OCI-M2 (cell line): ENCODE results near the gene PTPN11.
"Not testable (repeated sequence)": the region's sequence is repeated elsewhere in the genome, so short reads cannot be mapped to it uniquely, and the experiment has no call there.

Experiments
- DNase-seq: peaks from one replicate; lab custom pipeline; 2025; ENCODE audit not compliant: unreplicated experiment; lab: John Stamatoyannopoulos, UW

PTPN11 gene

DNA sequence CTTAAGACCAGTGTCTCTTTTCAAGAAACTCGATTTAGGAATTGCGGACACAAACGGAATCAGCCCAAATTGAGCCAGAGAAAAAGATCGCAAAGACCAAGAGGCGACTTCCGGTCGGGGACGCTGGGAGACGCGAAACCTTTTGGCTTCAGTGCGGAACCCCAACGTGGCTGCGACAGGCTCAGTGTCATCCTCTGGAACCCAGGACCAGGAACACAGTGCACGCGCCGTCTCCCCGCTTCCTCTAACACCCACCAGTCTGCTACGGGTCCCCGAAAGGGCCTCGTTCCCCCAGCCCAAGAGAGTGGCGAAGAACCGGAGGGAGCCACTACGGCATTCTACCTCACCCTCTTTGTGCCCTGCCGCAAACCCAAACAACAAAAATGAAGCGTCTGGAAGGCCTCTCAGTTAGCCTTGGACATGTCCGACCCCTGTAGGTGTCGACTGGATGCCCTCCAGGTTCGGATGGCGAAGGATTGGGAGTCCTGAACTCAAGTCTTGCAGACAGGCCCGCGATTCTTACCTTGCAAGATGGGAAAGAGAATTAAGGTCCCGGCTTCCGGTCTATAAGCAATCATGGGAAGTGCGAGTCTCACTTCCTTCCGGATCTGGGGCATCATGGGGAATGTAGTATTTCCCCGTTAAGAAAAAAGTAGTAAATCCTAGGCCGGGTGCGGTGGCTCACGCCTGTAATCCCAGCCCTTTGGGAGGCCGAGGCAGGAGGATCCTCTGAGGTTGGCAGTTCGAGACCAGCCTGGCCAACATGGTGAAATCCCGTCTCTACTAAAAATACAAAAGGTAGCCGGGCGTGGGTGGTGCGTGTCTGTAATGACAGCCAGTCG, 9.5 kb upstream of the PTPN11 start, which contains the start of gene RPL6:
TSS of gene RPL6 (minus strand) at position 542 of the 842 bp plus-strand sequence. CDS start 949 bp downstream, outside the sequence.
- no peak for DNase-seq

DNA sequence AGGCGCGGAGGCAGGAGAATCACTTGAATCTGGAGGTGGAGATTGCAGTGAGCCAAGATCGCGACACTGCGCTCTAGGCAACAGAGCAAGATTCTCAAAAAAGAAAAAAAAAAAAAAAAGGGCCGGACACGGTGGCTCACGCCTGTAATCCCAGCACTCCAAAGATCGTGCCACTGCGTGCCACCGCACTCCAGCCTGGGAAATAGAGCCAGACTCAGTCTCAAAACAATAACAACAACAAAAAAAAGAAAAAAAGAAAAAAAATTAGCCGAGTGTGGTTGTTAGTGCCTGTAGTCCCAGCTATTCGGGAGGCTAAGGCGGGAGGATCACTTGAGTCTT, 8.9 kb upstream of the PTPN11 start:
- DNase-seq, result no peak

DNA sequence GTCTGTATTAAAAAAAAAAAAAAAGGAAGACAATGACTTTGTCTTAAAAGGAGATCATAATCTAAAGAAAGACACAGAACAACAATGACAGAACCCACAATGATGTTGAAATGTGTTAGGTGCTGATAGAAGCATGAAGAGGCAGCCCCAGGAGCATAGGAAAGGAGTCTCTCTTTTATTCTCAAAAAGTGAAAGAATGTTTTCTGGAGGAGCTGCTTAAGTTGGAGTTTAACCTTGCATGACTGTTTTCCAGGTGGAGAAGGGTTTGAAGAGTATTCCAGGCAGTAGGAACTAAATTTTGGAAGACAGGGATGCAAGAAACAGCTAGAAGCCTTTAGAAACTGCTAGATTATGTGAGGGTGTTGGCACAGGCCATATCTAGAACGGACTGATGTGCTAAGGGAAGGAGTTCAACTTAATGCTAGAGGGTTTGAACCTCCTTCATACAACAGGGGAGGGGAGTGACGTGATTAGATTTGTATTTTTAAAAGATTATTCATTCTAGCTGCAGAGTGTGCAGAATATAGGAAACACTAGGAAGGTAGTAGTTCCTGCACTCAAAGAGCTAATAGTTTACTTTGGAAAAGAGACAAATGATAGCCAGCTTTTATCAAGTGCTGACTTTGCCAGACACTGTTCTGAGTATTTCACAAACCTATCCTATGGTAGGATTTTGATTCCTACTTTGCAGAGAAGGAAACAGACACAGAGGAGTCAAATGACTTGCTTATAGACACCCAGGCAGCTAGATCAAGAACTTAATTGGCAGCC, 4.7 kb upstream of the PTPN11 start:
- DNase-seq, result no peak

DNA sequence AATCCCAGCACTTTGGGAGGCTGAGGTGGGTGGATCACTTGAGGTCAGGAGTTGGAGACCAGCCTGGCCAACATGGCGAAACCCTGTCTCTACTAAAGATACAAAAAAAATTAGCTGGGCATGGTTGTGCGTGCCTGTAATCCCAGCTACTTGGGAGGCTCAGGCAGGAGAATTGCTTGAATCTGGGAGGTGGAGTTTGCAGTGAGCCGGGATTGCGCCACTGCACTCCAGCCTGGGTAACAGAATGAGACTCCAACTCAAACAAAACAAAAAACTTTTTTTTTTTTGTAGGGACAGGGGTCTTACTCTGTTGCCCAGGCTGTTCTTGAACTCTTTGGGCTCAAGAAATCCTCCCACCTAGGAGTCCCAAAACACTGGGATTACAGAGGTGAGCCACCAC, 3.3 kb upstream of the PTPN11 start:
- DNase-seq, result not testable (repeated sequence)

DNA sequence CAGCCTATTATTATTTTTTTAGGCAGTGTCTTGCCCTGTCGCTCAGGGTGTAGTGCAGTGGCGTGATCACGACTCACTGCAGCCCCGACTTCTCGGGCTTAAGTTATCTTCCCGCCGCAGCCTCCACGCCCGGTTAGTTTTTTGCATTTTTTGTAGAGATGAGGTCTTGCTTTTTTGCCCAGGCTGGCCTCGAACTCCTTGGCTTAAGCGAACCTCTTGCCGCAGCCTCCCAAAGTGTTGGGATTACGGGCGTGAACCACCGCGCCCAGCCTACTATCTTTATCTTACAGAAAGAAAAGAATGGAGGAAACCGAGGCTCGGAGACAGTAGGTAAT, 507 bp upstream of the PTPN11 start:
- no peak for DNase-seq

DNA sequence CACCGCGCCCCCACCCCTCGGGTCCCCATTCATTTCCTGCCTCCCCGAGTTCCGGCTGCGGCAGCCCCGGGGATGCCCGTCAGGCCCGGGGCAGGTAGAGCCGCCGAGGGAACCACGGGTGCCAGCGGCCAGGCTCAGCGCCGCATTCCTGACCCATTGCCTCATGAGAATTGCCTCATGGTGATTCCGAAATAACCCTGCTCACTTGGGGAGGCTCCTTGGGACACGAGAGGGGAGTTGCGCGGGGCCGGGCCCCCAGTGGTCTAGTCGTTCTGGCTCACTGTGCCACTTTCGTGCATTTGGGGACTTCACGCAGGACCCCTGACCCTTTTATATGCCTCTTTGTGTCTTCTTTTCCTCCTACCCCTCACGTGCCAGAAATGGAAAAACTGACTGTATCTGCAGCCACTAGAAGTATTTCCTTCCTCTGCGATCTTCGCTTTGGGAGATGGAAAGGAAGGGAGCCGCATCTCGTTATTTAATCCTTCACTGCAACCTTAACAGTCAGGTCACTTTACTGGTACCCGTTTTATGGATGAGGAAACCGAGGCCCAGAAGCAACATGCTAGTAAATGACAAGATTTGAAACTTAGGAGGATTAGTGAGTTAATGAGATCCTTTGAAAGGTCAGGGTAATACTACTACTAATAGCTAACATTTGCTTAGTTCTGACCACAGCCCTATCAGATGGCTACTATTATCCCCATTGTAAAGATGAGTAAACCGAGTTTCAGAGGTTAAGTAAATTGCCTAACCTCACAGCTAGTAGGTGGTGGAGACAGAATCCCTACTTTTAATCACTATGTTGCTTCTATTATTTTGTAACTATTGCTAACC, 768 bp downstream of the PTPN11 start:
- DNase-seq, result no peak

DNA sequence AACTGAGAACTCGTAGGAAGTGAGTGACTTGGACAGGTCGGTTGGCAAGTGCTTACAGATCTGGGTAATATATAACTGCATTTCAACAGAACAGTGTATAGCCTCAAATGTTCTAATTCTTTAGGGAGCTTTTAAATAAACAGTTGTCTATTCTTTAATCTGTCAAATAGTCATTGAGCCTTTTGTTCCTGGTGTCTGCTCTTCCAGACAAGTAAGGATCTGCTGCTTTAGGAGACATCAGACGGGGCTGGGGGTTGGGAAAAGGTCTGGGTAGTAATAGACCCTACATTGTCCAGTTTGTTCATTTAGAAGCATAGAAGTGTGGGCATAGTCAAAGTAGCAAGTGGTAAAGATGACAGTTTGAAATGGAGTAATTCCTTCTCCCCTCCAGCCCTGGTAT, 2.0 kb downstream of the PTPN11 start:
- no peak for DNase-seq

DNA sequence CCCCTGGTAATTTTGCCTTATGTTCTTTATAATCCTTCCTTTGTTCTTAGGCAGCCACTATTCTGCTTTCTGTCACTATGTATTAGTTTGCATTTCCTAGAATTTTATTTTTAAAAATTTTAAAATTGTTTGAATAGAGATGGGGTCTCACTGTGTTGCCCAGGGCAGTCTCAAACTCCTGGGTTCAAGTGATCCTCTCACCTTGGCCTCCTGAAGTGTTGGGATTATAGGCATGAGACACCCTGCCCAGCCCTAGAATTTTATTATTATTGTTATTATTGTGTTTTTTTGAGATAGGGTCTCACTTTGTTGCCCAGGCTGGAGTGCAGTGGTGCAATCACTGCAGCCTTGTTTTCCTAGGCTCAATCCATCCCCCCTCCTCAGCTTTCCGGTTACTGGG, 2.6 kb downstream of the PTPN11 start:
- DNase-seq, result no peak

DNA sequence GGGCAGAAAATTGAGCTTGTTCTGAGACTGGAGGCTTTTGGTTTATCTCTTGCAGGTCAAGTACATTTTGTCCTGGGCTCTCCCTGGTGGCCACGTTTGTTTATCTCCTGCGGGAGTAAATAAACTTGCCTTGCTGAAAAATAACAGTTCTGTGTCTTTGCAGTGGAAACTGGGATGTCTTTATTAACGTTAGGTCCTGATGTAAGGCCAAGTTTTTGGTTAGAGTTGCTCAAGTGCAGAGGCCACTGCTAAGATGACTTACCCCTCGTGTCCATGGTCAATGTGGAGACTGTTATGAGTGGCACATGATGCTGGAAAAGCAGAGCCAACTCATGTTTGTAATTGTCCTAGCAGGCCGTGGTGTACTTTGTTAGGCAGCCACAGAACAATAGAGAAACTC, 3.8 kb downstream of the PTPN11 start:
- DNase-seq, result no peak

DNA sequence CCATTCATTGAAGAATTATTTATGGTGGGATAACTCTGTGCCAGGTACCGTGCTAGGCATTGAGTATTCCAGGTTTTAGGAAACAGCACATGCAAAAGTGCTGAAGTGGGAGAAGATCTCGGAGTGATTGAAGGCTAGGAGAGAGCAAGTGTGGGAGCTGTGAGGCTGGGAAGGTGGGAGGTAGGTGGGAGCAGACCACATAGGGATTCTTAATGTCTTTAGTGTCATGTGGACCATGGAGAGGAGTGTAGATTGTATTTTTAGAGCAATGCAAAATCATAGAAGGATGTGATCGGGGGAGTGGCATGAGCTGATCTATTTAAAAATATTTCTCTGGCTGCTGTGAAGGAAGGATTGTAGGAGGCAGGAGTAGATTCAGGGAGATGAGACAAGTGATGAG, 5.4 kb downstream of the PTPN11 start:
- no peak for DNase-seq

DNA sequence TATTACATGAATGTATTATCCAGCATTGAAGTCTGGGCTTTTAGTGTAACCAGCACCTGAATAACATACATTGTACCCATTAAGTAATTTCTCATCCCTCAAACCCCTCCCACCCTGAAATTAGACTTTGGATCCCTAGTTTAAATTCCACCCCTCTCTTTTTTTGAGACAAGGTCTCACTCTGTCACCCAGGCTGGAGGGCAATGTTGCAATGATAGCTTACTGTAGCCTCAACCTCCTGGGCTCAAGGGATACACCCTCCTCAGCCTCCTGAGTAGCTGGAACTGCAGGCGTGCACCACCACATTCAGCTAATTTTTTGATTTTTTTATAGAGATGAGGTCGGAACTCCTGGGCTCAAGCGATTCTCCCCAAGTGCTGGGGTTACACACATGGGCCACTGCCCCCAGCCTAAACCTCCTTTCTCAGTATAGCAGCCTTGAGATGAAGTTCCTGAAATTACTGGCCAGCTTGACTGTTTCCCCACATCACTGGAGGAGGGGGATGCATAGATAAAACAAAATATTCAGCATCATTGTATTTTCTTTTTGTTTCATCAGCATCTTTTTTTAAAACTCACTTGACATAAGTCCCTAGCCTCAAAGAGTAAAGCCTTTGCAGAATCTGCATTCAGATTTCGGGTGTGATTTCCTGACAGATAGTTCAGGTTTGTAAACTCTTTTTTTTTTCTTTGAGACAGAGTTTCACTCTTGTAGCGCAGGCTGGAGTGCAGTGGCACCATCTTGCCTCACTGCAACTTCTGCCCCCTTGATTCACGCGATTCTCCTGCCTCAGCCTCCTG, 7.0 kb downstream of the PTPN11 start:
- no peak for DNase-seq

DNA sequence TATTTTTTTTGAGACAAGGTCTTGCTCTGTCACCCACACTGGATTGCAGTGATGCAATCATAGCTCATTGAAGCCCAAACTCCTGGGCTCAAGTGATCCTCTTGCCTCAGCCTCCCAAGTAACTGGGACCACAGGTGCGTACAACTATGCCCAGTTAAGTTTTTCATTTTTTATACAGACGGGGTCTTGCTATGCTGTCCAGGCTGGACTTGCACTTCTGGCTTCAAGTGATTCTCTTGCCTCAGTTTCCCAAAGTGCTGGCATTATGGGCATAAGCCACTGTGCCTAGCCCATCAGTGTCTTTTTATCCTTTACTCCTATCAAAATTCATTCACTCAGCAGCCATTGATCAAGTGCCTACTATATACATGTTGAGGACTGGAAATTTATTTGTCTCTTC, 9.0 kb downstream of the PTPN11 start:
- no peak for DNase-seq

DNA sequence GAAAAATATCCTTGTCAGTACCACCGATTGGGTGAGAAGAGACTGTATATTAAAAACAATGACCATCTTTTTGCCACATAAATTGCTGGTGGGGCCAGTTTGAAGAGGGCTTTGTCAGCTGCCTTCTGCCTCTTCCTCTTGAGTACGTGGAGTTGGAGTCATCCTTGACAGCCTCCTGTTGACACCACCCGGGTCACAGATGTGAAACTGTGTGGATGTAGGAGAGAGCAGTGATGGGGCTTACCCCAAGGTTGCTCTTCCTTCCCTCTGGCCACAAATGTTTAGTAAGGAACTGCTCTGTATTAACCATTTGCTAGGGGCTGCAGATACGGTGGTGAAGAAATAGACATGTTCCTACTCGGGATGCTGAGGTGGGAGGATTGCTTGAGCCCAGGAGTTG, 12.2 kb downstream of the PTPN11 start:
- no peak for DNase-seq

DNA sequence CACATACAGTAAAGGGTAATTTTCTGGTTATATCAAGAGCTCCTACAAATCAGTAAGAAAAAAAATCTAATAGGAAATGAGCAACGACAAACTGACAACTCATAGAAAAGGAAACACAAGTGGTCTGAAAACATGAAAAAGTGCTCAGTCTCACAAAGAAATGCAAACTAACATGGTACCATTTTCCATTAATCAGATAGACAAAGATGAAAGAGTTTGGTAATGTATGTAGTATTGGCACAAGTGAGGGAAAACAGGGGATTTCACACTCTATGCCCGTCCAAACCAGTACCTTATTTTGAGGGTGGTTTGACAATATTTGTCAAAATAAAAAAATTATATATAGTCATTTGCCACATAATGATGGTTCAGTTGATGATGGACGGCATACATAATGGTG, 13.2 kb downstream of the PTPN11 start:
- no peak for DNase-seq

DNA sequence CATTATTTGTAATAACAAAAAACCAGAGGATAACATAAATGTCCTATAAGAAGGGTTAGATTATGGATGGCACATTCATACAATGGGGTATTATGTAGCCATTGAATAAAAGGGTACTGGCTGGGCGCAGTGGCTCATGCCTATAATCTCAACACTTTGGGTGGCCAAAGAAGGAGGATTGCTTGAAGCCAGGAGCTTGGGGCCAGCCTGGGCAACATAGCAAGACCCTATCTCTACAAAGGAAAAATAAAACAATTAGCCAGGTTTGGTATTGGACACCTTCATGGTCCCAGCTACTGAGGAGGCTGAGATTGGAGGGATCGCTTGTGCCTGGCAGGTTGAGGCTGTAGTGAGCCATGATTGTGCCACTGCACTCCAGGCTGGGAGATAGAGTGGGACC, 14.8 kb downstream of the PTPN11 start:
- DNase-seq, result no peak

DNA sequence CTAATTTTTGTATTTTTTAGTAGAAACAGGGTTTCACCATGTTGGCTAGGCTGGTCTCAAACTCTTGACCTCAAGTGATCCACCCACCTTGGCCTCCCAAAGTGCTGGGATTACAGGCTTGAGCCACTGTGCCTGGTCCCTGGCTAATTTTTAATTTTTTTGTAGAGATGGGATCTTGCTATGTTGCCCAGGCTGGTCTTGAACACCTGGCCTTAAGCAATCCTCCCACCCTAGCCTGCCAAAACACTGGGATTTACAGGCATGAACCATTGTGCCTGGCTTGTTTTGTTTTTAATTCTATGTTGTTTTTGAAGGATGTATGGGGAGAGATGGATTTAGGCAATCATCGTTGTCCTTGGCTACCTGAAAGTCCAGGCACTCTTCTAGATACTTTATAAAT, 19.9 kb downstream of the PTPN11 start:
- DNase-seq, result not testable (repeated sequence)

DNA sequence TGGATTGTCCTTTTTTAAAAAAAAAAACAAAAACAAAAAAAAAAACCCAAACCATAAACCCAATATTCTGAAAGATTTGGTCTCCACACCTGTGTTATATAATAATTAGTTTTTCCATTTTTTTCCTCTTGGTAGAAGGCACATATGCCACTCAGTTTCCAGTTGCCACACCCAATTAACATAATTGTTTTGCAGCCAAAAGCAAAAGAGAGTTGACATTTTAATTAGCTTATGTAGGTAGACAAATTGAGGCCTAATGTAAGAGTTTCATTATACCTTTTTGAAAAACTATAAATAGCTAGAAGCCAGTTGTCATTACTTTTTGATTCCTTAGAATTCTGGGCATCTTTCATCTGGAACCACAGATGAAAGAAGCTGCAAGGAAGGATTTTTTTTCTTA, 21.0 kb downstream of the PTPN11 start:
- DNase-seq, result no peak

DNA sequence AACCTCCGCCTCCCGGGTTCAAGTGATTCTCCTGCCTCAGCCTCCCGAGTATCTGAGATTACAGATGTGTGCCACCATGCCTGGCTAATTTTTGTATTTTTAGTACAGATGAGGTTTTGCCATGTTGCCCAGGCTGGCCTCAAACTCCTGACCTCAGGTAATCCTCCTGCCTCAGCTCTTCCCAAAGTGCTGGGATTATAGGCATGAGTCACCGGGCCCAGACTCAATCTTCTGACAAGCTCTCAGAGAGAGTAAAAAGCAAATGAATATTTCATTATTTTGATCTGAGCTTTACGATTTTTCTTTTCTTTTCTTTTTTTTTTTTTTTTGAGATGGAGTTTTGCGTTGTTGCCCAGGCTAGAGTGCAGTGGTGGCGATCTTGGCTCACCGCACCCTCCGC, 21.9 kb downstream of the PTPN11 start:
- DNase-seq, result not testable (repeated sequence)

DNA sequence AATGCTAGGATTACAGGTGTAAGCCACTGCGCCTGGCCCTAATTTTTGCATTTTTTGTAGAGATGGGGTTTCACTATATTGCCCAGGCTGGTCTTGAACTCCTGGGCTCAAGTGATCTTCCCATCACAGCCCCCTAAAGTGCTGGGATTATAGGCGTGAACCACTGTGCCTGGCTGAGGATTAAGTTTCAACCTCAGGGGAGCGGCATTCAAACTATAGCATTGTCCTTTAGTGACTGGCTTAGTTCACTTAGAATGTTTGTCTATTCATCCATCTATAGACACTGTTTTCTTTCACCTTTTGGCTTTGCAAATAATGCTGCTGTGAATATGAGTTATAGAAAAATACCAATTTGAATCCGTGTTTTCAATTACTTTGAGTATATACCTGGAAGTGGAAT, 25.2 kb downstream of the PTPN11 start:
- DNase-seq, result no peak

DNA sequence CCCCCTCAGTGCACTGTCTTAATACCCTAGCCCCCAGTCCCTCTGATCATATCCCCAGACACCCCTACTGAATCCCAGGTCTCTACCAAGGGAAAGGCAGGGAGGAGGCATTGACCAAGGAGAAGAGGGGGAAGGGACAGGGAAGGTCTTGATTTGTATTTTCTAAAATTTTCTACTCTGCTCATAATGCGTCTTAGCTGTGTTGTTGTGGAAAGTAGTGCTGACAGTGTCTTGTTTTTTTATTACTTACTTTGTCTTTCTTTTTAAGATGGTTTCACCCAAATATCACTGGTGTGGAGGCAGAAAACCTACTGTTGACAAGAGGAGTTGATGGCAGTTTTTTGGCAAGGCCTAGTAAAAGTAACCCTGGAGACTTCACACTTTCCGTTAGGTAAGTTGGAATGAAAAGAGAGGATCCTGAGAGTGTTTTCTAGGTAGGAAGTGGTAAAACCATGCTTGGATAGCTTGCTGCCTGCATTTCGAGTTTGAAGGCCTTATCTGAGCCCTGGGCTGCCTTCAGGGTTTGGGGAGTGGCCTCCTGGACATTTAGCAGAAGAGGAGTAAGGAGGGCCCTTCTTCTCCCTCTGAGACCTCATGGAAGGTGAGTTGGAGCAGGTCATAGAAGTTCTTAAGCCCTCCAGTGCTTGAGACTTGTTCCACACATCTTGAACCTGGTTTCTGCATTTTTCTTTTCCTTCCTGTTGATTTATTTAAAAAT, 27.4 kb downstream of the PTPN11 start:
- no peak for DNase-seq
